ENCODE measurements around the gene GNAZ. TPM values are rescaled to one million over a fixed set of nuclear protein-coding genes. Genes with fewer than 3 reads are reported as not detected.

The GNAZ gene
- total and polyA plus RNA-seq, 2 of the 8 experiments (the other 6 are each of a cell fraction or from before 2014, with no cell fraction given): 6.6 to 9.6 TPM

GRCh38 chr22:23067691-23068090 lies 2.6 kb upstream of the GNAZ start (continued):
- TF ChIP-seq SUZ12 (IDR thresholded peaks at IDR 0.05; ENCODE audit: low read length): no peak
